NCI-H1930 (cell line): ENCODE measurements around the gene TMC6.
"Not testable (repeated sequence)": the region's sequence is repeated elsewhere in the genome, so short reads cannot be mapped to it uniquely, and the experiment has no call there.

ENCODE experiments used
- DNase-seq, 2 experiments: peaks; one replicate each; lab custom pipeline; 2025; lab: John Stamatoyannopoulos, UW

Gene TMC6

DNA sequence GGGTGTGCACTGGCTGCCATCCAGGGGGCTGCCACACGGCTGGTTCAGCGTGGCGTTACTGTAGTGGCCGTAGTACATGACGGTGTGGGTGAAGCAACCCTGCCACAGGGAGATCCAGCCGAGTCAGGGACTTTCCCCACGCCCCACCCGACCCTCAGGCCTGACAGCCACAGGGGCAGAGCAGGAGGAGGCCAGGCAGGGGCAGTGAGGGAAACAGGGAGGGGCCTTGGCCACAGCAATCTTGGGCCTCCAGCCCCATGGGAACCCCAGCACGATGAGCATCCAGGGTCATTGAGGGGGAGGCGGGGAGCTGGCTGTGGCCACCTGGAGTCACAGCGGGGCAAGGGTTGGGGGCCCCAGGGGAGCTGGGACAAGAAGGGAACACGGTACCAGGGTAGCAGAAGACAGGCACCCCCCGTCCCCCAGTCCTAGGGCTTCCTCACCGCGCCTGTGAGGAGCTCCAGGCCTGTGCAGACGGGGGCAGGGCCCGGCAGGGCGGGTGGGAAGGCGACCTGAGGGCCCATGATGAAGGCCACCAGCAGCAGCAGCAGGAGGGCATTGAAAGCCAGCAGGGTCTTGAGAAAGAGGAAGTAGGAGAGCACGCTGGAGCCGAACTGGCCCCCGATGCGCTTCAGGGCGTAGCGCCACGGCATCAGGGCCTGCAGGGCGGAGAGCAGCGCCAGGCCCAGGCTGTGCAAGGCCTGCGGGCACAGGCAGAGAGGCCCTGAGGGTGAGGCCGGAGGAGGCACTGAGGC is 4.3 kb downstream of the TMC6 start:
- no peak for DNase-seq

DNA sequence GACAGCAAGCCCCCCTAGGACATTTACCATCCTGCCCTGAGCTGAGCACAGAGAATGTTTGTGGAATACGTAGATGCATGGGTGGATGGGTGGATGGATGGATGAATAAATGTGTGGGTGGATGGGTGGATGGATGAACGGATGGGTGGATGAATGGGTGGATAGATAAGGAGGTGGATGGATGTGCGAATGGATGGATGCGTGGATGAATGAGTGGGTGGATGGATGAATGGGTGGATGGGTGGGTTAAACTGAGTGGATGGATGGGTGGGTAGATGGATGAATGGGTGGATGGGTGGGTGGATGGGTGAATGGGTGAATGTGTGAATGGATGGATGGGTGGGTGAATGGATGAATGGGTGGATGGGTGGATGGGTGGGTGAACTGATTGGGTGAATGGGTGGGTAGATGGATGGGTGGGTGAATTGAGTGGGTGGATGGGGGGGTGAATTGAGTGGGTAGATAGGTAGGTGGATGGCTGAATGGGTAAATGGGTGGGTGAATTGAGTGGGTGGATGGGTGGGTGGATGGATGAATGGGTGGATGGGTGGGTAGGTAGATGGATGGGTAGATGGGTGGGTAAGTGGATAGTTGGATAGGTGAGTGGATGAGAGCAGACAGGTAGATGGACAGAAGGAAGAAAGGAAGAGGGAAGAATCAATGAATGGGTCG is 5.2 kb downstream of the TMC6 start:
- no peak for DNase-seq

DNA sequence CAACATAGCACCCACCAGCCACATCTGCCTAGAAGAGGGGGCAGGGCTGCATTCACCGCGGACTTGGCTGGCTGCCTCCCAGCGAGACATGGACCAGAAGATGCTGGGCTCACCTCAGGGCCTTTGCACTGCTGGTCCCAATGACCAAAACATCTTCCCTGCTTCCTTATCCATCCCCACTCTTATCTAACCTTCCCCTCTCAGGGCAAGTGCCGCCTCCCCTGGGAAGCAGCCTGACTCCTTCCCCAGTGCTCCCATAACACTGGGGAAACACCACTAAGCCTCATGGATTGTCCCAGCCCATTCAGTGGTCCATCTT is 5.7 kb downstream of the TMC6 start:
- no peak for DNase-seq

DNA sequence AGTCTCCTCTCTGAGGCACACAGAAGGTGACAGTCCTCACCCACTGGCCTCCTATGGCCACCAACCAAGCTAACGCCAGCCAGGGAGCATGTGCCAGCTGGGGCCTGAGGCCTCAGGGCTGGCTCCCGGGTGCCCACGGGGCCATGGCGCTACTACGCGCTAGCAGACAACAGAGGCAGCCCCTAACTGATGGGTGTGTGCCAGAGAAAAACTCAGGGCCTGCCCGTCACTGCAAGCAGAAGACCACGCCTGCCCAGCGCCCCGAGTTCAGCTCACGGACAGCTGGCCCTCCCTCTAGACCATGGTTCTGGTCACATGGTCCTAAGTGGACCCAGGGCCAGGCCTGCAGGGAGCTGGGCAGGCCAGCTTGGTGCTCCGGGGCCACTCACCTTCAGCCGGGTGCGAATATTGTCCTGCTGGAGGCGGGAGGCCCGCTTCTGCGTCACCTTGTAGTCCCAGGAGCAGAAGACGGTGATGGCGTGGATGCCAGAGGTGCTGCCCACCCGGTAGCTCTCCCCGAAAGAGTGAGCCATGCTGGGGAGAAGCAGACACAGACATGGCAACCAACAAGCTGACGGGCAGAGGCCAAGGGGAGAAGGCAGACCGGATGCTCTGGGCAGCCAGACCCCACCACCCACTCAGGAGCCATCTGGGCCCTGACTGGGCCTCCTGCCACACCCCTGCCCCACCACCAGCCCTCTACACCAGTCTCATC is 6.2 kb downstream of the TMC6 start:
- no peak for DNase-seq

DNA sequence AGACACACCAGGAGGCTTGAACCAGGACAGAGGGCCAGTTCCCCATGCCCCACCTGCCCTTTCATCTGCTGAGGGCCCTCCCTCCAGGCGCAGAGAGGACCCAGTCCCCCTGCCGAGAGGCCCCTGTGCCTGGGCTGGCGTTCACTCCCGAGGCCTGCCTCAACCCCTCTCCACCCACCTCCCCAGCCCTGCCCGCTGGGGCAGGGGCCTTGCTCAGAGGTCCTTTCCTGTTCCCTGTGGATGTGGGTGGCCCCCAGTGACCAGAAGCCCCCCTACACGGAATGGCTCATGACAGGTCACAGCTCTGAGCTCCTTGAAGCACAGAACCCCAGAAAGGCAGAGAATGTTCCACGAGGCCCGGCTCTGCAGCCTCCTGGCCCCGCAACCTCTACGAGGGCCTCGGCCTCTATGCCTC is 6.7 kb downstream of the TMC6 start:
- no peak for DNase-seq

DNA sequence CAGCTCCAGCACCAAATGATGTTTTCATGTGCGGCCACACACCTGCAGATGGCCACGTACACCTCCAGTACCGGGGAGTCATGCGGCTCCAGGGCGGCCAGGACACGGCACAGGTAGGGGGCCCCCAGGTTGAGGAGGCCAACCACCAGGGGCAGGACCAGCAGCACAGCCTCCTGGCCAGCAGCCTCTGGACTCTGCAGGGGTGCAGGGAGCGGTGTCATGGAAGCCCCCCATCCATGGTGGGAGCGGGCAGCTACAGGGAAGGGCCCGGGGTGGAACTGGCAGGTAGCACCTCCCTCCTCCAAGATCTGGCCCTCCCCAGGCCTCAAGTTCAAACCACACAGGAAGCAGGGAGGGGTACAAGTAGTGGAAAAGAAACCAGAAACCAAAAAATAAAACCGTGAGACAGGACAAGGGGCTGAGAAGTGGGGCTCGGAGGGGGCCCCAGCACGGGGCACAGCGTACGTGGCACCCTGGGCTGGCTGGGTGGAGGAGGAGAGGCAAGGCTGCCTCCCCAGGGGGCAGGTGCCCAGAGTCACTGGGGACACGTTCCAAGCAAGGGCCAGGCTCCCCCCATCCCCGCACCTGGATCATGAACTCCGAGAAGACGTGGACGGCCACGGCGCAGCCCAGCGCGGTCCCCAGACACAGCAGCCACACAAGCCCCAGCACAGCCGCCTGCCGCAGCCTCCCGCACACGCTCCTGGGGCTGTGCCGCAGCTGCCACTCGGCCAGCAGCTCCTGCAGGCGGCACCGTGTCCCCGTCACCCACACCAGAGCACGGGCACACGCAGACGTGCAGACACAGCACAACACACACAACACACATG is 7.4 kb downstream of the TMC6 start:
- DNase-seq, result no peak

DNA sequence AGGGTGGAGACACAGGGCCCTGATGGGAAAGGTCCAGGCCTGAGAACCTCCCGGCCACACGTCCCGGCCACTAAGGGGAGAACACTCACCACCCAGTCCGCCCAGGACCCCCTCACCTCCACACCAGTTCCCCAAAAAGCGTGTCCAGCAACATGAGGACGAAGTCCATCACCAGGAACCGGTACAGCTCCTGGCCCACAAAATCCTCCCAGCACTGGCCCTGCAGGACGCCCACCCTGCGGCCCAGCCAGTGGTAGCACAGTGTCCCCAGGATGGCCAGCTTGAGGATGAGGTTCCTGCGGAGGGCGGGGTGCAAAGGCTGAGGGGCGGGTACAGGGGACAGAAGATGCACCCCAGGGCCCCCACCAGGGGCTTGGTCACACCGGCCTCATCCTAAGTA is 8.0 kb downstream of the TMC6 start:
- no peak for DNase-seq

DNA sequence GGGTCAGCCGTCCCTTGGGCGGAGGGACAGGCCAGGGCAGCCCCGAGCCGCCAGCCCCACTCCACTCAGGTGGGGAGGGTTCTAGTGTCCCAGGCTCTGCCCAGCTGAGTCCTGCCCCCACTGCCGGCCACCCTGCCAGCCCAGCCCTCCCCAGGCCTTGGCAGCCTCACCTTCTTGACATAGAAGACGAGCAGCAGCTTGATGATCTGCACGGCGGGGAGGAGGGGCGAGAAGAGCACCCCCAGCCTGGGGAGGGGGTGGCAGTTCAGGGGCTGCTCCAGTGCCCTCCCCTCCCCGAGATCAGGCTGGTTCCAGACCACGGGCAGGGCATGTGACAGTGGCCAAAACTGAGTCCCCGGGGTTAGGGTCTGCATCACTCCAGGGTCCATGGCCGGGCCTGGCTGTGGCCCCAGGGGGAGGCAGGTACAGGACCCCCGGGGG is 9.7 kb downstream of the TMC6 start:
- no peak for DNase-seq

DNA sequence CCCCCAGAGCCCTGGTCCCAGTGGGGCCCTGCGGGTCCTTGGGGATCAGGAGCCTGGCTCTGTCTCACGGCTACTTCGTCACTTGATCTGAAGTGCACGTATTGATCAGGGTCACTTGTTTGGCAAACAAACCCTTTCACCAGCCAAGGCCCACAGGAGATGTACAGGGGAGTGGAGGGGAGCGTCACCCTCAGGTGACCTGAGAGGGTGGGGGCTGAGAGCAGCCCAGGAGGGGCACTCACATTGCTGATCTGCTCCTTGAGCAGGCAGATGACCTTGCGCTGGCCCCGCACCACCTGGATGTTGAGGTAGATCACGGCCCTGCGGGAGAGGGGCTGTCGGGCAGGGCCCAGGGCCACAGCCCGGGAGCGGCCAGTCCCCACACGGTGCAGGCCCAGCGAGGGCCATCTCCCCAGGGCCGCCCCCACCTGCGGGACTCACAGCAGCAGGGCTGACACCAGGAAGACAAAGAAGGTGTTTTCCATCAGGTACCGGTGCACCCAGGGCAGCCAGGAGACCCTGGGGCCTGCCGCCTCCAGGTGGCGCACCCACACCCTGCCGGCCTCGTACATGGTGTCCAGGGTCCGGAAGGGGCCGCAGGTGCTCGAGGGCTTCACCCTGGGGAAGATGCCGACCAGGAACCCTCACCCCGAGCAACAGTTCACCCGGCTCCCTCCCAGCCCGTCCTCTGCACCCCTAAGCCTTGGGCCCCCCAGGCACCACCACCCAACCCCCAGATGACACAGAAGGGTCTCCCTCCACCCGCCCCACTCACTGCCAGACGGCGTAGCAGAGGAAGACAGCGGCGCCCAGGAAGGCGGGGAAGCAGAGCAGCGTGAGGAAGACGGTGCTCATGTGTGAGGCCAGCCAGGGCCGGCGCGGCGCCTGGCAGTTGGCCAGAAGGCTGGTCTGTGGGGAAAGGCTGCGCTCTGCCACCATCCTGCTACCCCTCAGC is 11.3 kb downstream of the TMC6 start:
- DNase-seq, result peak in 1 of 2 experiments; percentile 41

DNA sequence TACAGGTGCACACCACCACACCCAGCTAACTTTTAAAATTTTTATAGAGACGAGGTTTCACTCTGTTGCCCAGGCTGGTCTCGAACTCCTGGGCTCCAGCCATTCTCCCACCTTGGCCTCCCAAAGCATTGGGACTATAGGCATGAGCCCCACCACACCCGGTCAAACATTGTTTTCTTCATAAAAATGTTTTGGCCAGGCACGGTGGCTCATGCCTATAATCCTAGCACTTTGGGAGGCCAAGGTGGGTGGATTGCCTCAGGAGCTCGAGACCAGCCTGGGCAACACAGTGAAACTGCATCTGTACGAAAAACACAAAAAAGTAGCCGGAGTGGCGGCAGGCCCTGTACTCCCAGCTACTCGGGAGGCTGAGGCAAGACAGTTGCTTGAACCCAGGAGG is 12.1 kb downstream of the TMC6 start:
- DNase-seq, result no peak

DNA sequence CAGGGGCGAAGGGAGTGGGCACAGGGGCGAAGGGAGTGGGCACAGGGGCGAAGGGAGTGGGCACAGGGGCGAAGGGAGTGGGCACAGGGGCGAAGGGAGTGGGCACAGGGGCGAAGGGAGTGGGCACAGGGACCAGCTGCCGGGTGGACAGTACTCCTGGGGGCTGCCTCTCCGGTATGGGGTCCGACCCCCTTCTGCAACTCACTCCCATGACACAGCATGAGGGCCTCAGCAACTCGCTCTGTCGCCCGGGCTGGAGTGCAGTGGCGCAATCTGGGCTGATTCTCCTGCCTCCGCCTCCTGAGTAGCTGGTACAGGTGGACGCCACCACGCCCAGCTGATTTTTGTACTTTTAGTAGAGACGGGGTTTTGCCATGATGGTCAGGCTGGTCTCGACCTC is 12.8 kb downstream of the TMC6 start:
- DNase-seq, result not testable (repeated sequence)

DNA sequence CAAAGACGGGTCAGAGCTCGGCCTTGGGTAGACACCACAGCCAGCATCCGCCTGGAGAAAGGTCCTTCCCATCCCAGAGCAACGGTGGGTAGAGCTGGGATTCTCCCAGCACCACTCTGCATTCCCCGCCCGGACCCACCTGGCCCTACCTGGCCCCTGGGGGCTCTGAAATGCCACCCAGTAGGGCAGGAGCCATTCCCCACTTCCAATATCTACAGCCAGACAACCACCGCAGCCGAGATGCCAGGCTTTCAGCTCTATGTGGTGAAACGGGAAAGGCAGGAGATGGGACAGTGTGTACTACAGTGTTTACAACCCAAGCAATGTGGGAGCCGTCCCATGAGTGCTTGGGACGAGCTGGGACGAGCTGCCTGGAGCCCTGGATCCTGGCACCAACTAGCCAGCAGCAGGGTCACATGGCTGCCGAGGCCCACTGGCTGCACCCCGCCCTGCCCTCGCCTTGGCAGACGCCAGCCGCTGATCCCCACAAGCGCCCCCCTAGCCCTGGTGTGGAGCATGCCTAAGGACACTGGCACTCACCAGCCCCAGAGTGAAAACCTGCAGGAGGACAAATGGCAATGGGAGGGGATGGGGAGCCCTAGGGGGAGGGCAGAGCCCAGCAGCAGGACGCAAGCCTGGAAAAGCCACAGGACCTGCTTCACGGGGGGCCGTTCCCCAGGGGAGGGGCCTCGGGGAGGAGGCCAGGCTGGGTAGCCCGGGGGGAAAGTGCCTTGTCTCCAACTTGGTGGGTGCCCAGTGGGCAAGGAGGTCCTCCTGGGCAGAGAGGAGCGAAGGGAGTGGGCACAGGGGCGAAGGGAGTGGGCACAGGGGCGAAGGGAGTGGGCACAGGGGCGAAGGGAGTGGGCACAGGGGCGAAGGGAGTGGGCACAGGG is 13.5 kb downstream of the TMC6 start:
- no peak for DNase-seq

DNA sequence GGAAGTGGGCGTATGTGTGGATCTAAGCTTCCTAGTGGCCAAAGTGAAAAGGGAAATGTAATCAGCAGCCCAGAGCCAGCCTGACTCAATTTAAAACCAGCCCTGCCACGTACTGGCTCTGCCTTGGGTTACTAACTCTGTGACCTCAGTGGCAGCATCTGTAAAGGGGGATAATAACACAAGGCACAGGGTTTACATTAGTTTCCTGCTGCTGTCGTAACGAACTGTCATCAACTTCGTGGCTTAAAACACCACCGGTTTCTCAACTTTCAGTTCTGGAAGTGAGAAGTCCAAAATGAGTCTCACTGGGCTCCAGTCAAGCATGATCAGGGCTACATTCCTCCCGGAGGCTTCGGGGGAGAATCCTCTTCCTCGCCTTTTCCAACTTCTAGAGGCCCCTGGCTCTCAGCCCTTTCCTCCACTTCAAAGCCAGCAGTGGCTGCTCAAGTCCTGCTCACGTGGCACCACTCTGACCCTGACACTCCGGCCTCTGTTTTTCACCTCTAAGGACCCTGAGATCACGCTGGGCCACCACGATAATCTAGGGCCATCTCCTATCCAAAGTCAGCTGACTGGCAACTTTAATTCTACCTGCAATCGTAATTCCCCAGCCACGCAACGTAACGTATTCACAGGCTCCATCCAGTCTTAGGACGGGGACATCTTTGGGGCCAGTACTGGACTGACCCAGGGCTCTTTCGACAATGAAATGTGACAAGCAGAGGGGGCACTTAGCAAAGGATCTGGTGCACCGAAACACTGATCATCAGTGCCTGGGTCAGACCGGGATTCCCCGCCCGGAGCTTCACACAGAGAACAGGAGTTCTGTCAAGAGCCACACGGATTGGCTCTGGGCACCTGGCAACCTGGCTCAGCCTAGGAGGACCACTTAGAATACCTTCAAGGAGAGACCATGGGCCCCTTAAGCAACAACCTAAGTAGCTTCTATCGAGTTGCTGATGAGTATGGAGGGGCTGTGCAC is 14.5 kb downstream of the TMC6 start:
- no peak for DNase-seq

DNA sequence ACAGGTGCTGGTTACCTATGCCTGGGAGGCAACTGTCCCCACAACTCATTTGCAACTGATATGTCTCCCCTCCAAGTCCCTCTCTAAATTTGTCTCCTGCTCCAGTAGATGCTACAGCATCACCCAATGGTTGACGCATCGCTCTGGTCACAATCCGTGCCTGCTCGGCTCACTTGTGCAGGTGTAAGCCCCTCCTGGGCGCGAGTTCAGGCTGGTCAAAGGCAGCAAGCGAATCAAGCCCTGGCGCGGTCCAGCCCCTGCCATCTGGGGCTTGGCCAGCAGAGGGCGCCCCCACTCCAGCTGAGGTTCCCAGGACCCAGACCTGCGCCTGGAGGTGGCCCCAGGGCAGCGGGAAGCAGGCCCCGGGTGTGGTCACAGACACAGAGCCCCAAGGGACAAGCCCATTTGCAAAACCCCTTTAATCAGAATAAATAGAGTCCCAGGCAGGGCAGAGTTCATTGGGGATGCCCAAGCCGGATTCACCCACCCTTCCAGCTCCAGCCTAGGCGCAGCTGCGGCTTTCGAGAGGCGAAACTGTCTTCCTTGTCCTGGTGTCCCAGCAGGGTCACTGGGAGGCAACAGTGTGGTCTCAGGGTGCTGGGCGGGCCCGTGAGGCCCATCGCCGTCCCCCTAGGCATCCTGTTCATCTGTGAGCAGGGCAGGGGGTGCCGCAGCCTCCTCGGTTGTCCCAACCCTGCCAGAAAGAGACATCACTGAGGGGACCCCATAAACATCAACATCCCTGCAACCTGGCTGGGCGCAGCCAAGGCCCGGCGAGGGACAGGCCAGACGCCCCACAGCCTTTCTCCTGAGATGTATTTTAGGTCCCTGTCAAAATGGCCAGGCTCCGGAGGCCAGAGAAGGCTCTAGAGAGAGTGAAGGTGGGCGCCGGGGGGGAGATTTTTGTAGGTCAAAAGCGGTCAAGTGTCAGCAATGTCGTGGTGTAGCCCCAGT is 15.8 kb downstream of the TMC6 start:
- peak; percentile 39 to 65 for DNase-seq

DNA sequence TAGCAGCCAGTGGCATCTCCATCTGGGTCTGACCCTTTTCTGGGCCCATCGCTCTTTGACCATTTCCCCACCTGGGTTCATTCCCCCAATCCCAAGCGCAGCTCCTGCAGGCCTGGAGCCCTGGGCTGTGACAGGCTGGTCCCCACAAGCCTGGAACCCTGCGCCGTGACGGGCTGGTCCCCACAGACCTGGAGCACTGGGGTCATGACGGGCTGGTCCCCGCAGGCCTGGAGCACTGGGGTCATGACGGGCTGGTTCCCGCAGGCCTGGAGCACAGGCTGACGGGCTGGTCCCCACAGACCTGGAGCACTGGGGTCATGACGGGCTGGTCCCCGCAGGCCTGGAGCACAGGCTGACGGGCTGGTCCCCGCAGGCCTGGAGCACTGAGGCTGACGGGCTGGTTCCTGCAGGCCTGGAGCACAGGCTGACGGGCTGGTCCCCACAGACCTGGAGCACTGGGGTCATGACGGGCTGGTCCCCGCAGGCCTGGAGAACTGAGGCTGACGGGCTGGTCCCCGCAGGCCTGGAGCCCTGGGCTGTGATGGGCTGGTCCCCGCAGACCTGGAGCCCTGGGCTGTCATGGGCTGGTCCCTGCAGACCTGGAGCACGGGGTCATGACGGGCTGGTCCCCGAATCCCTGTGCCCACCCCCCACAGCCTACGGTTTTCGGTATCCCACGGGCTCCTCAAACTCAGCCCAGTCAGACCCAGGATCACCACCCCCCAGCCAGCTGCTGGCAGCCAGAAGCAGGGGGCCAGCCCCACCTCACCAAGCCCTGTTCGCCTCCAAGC is 16.6 kb downstream of the TMC6 start:
- no peak for DNase-seq

DNA sequence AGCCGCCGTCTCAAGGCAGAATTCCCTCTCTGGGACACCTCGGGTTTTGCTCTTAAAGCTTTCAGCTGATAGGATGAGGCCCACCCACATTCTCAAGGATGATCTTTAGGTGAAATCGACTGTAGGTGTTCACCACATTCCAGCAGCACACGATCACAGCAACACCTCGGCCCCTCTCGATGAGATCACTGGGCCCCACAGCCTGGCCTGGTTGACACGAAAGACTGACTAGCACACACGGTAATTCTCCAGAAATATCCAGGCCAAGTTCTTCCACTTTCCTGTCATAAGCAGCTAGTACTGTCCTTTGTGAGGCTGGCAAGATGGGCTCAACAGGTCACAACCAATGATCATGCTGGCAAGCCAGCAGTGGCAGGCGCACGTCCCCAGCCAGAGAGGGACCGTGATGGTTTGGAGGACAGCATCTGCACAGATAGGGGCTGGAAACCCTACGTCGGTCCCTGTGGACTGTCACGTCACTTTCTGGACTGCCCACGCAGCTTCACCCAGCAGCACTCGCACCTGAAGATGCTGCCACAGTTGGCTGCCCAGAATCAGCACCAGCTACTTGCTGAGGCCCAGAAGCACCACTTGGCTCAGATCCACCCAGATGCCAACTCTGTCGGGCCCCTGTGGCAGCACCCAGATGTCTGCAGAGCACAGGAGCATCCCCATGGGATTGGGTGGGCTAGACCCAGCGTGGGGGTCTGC is 17.4 kb downstream of the TMC6 start:
- DNase-seq, result no peak
